ENCODE measurements around the gene ESYT3. TPM values are rescaled to one million over a fixed set of nuclear protein-coding genes. Genes with fewer than 3 reads are reported as not detected.

The ESYT3 gene
- total RNA-seq, 1 experiment from 2014 or later: 6.3 TPM

GRCh38 chr3:138460536-138461205 is 26.3 kb downstream of the ESYT3 start:
- H3K23ac ChIP-seq (ENCODE audit: insufficient read length, low read depth, low read length): no peak overlapping the region
- Mint-ChIP-seq H3K9me3 (peaks cover 0 to 8% of the 10 kb centered on the region in 2 experiments; a peak in 2 of 5 replicates), H3K4me1 (peaks cover 3 to 5% of the 10 kb centered on the region in 2 experiments; a peak in 2 of 4 replicates), H3K27me3 (ENCODE audit: low read depth) (no peaks in the 10 kb centered on the region), H3K36me3 (ENCODE audit: insufficient read depth in 1 of 3, low read depth in 3 of 3) (peaks cover 12 to 19% (median 15%) of the 10 kb centered on the region in 3 experiments; a peak in 5 of 7 replicates), H3K4me3 (no peak overlapping the region), H3K27ac (peak overlapping the region in 2 of 3 experiments; percentile 39 to 84; a peak in 2 of 7 replicates)
- no peaks in the 10 kb centered on the region for H3K27me3 ChIP-seq (ENCODE audit: insufficient read depth, low read length)
- H2BK120ac ChIP-seq (ENCODE audit: low read depth, low read length, poor library complexity, severe bottlenecking): no peak overlapping the region
- no peak overlapping the region for H2BK20ac ChIP-seq (ENCODE audit: low read depth, low read length, poor library complexity, severe bottlenecking)
- H3K23me2 ChIP-seq (ENCODE audit: insufficient read length, low read depth, low read length, poor library complexity, severe bottlenecking): no peaks in the 10 kb centered on the region
- H3K18ac ChIP-seq (ENCODE audit: insufficient read length, low read depth, low read length): no peak overlapping the region
- H3K4me2 ChIP-seq (ENCODE audit: insufficient read depth, insufficient read length, low read length): no peak overlapping the region
- H3K56ac ChIP-seq (ENCODE audit: insufficient read length, low read depth, low read length): no peak overlapping the region
- H4K5ac ChIP-seq (ENCODE audit: insufficient read length, low read depth, low read length): no peak overlapping the region
- no peaks in the 10 kb centered on the region for H3K4me1 ChIP-seq (ENCODE audit: insufficient read depth, low read length)
- no peaks in the 10 kb centered on the region for H4K20me1 ChIP-seq (ENCODE audit: control insufficient read depth, insufficient read depth, insufficient read length)
- H2BK12ac ChIP-seq (ENCODE audit: insufficient read length, low read depth, low read length): no peak overlapping the region
- H2AK5ac ChIP-seq (ENCODE audit: insufficient read length, low read length): no peak overlapping the region
- H2BK5ac ChIP-seq (ENCODE audit: insufficient read length, low read length): no peak overlapping the region
- no peak overlapping the region for H2BK15ac ChIP-seq (ENCODE audit: low read depth, low read length)
- no peak overlapping the region for H4K8ac ChIP-seq (replicated peaks; ENCODE audit: insufficient read length, low read depth, low read length)
- H3K9me3 ChIP-seq (ENCODE audit: control insufficient read depth, low read depth, low read length): no peaks in the 10 kb centered on the region
- no peak overlapping the region for H2AFZ ChIP-seq (ENCODE audit: low read length)
- no peaks in the 10 kb centered on the region for H3K79me2 ChIP-seq (ENCODE audit: insufficient read depth, low read length)
- no peak overlapping the region for H3K27ac ChIP-seq (ENCODE audit: insufficient read length, low read depth, low read length)
- peak; percentile 16 for DNase-seq
- H3K4ac ChIP-seq (ENCODE audit: low read depth, low read length): no peak overlapping the region
- TF ChIP-seq, protein P1, sequence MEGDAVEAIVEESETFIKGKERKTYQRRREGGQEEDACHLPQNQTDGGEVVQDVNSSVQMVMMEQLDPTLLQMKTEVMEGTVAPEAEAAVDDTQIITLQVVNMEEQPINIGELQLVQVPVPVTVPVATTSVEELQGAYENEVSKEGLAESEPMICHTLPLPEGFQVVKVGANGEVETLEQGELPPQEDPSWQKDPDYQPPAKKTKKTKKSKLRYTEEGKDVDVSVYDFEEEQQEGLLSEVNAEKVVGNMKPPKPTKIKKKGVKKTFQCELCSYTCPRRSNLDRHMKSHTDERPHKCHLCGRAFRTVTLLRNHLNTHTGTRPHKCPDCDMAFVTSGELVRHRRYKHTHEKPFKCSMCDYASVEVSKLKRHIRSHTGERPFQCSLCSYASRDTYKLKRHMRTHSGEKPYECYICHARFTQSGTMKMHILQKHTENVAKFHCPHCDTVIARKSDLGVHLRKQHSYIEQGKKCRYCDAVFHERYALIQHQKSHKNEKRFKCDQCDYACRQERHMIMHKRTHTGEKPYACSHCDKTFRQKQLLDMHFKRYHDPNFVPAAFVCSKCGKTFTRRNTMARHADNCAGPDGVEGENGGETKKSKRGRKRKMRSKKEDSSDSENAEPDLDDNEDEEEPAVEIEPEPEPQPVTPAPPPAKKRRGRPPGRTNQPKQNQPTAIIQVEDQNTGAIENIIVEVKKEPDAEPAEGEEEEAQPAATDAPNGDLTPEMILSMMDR (conservative IDR thresholded peaks at IDR 0.05): no peak
- no peaks in the 10 kb centered on the region for H3K79me1 ChIP-seq (ENCODE audit: insufficient read depth, low read depth, low read length, poor library complexity, severe bottlenecking)
- H4K91ac ChIP-seq (ENCODE audit: insufficient read length, low read depth, low read length): no peak overlapping the region
- no peak overlapping the region for H3T11ph ChIP-seq (ENCODE audit: low read length)
- no peak overlapping the region for H3K9ac ChIP-seq (ENCODE audit: extremely low read depth, insufficient read length, low read length)
- H3K14ac ChIP-seq (ENCODE audit: insufficient read depth, low read length): no peak overlapping the region; the same call in 1 of the 2 replicates
- no CpG with 5 or more reads among the region's 8 CpGs for WGBS (ENCODE audit: extremely low coverage, insufficient read length, low lambda C conversion rate)
